Body of pancreas (tissue), 4 donors: Measurements from ENCODE around the gene RPAP2.

Experiments
- CTCF ChIP-seq, 7 experiments: fragments of 450-650 bp in 4 of 7; fragments of 200-600 bp in 3 of 7; sonication (generic) in 3 of 7; IDR thresholded peaks; one replicate each; pipeline ENCODE4 v1.5.1; 2016 to 2019; ENCODE audit warnings: antibody characterized with exemption in 7 of 7
- POLR2A ChIP-seq, 3 donors: fragments of 450-650 bp; IDR thresholded peaks; one replicate each; pipeline ENCODE4 v1.6.1; 2016; ENCODE audit warnings: antibody characterized with exemption in 3 of 3, mild to moderate bottlenecking in 2 of 3

GRCh38 chr1:92441316-92441696 lies 142.4 kb downstream of the RPAP2 start:
- no peak for TF ChIP-seq CTCF (IDR thresholded peaks at IDR 0.05)
- no peak for TF ChIP-seq POLR2A (IDR thresholded peaks at IDR 0.05)
